Hindlimb muscle (tissue), 1 donor: ENCODE data around the gene TTC23. TPM values are rescaled to one million over a fixed set of nuclear protein-coding genes. Genes with fewer than 3 reads are reported as not detected.

Experiments used
- DNase-seq: peaks from one replicate; pipeline ENCODE4 v3.0.0-alpha.2; 2013
- polyA plus RNA-seq: library from polyadenylated mRNA; unstranded; fragments of 120-200 nt; gene quantifications from one replicate; pipeline ENCODE4 v1.2.1, GENCODE V29; 2013; ENCODE audit not compliant: insufficient read length

TTC23 gene
- polyA plus RNA-seq, 1 donor, result 19.3 TPM

GRCh38 chr15:99135194-99135593, 114.2 kb downstream of the TTC23 start:
- DNase-seq, result no peak

GRCh38 chr15:99134317-99134821, 115.0 kb downstream of the TTC23 start:
- no peak for DNase-seq

GRCh38 chr15:99132634-99133287, 116.6 kb downstream of the TTC23 start:
- DNase-seq, result no peak

GRCh38 chr15:99132122-99132521, 117.3 kb downstream of the TTC23 start:
- DNase-seq, result no peak

GRCh38 chr15:99131441-99132023, 117.8 kb downstream of the TTC23 start:
- DNase-seq, result no peak

- no peak for DNase-seq
Measured at GRCh38 chr15:99130765-99131440, 118.5 kb downstream of the TTC23 start.

- DNase-seq, result no peak
Measured at GRCh38 chr15:99130314-99130713, 119.1 kb downstream of the TTC23 start.

GRCh38 chr15:99129644-99130043, 119.7 kb downstream of the TTC23 start:
- no peak for DNase-seq

GRCh38 chr15:99128411-99128810, 121.0 kb downstream of the TTC23 start:
- DNase-seq, result no peak

GRCh38 chr15:99127773-99128172, 121.6 kb downstream of the TTC23 start:
- DNase-seq, result no peak

GRCh38 chr15:99126930-99127329, 122.5 kb downstream of the TTC23 start:
- DNase-seq, result no peak

- DNase-seq, result no peak
Measured at GRCh38 chr15:99126131-99126588, 123.2 kb downstream of the TTC23 start.

GRCh38 chr15:99125061-99125891, 124.1 kb downstream of the TTC23 start:
- no peak for DNase-seq

GRCh38 chr15:99124641-99125040, 124.7 kb downstream of the TTC23 start:
- no peak for DNase-seq

- DNase-seq, result peak; percentile 84
Measured at GRCh38 chr15:99123713-99124451, 125.5 kb downstream of the TTC23 start.

GRCh38 chr15:99122831-99123712, 126.3 kb downstream of the TTC23 start:
- no peak for DNase-seq

GRCh38 chr15:99121691-99122410, 127.5 kb downstream of the TTC23 start:
- DNase-seq, result no peak

- no peak for DNase-seq
Measured at GRCh38 chr15:99121207-99121606, 128.2 kb downstream of the TTC23 start.

- no peak for DNase-seq
Measured at GRCh38 chr15:99120050-99120777, 129.2 kb downstream of the TTC23 start.
